GM19239 (cell line): ENCODE measurements around the gene PLAGL2.

ENCODE experiments used
- DNase-seq: peaks from one replicate; pipeline ENCODE4 v3.0.0; 2011; ENCODE audit warnings: low spot score; ENCODE audit not compliant: insufficient read length
- FAIRE-seq: peaks from 2 replicates; lab custom pipeline; 2011; peaks lifted over from hg19 to GRCh38; lab: Jason Lieb, UNC

Gene PLAGL2

GRCh38 chr20:32232326-32232886 is 24.9 kb upstream of the PLAGL2 start:
- FAIRE-seq (no peak), DNase-seq (no peak)

- FAIRE-seq (no peak), DNase-seq (no peak)
Measured at GRCh38 chr20:32231847-32232246, 24.3 kb upstream of the PLAGL2 start.

- FAIRE-seq (no peak), DNase-seq (no peak)
Measured at GRCh38 chr20:32231245-32231644, 23.7 kb upstream of the PLAGL2 start.

GRCh38 chr20:32230707-32231106 is 23.2 kb upstream of the PLAGL2 start:
- FAIRE-seq = no peak

GRCh38 chr20:32229251-32229747 is 21.8 kb upstream of the PLAGL2 start:
- no peak for FAIRE-seq

More at GRCh38 chr20:32230707-32231106, 23.2 kb upstream of the PLAGL2 start:
- no peak for DNase-seq

GRCh38 chr20:32227744-32228688 is 20.5 kb upstream of the PLAGL2 start:
- FAIRE-seq = no peak
- no peak for DNase-seq

More at GRCh38 chr20:32229251-32229747, 21.8 kb upstream of the PLAGL2 start:
- no peak for DNase-seq

GRCh38 chr20:32227306-32227705 is 19.8 kb upstream of the PLAGL2 start:
- no peak for DNase-seq
- FAIRE-seq = no peak

- FAIRE-seq = no peak
Measured at GRCh38 chr20:32226391-32226790, 18.8 kb upstream of the PLAGL2 start.

GRCh38 chr20:32224463-32224862 is 16.9 kb upstream of the PLAGL2 start:
- DNase-seq (no peak), FAIRE-seq (no peak)

More at GRCh38 chr20:32226391-32226790, 18.8 kb upstream of the PLAGL2 start:
- DNase-seq = no peak

- DNase-seq (no peak), FAIRE-seq (no peak)
Measured at GRCh38 chr20:32218156-32218900, 10.8 kb upstream of the PLAGL2 start.

GRCh38 chr20:32216179-32217142 is 8.9 kb upstream of the PLAGL2 start:
- DNase-seq (no peak), FAIRE-seq (no peak)

- no peak for FAIRE-seq
- no peak for DNase-seq
Measured at GRCh38 chr20:32215729-32216128, 8.2 kb upstream of the PLAGL2 start.

GRCh38 chr20:32215147-32215546 is 7.6 kb upstream of the PLAGL2 start:
- FAIRE-seq (no peak), DNase-seq (no peak)

- FAIRE-seq = no peak
- no peak for DNase-seq
Measured at GRCh38 chr20:32213870-32214269, 6.3 kb upstream of the PLAGL2 start.

- DNase-seq (no peak), FAIRE-seq (no peak)
Measured at GRCh38 chr20:32209850-32210605, 2.5 kb upstream of the PLAGL2 start.

GRCh38 chr20:32208499-32209154 is 1.1 kb upstream of the PLAGL2 start:
- FAIRE-seq (no peak), DNase-seq (no peak)

- DNase-seq = no peak
- FAIRE-seq = no peak
Measured at GRCh38 chr20:32206760-32207625, 550 bp downstream of the PLAGL2 start.
